ENCODE data around the gene ATG7. TPM values are rescaled to one million over a fixed set of nuclear protein-coding genes. Genes with fewer than 3 reads are reported as not detected.

The ATG7 gene
- total RNA-seq, 4 donors from 2014 or later: 20.6 to 50.4 (median 39.9) TPM

DNA sequence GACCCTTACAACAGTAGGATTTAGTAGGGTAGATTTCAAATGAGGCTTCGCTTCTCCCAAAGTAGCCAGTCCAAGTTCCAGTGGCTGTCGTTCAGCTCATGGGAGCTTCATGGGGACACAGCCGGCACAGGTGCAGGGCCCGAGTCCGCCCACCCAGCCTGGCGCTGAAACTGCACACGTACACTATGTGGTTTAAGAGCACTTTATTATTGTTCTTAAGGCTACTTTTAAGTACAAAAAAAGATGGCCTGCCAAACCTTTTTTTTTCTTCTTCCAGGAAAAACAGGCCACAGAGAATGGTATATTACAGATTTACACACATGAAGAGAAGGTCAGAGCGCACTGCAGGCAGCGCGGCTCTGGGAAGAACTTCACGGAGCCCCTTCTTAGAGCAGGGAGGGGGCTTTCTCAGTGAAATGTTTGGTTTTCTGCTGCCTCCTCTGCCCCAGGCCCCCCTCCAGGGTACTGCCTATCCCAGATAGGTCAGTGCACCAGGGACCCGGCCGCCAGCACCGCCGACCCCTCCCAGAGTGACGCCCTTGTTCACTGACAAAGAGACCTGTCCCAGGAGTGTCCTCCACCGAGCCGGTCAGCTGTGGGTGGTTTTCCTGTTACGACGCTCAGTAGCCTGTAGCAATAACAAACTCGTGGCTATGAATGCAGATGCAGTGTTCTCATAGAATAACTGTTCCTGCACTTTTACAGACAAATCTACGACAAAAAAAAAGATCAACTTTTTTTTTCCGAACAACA, 283.9 kb downstream of the ATG7 start:
- Histone ChIP-seq H3K4me1 (peaks cover 61 to 85% (median 76%) of the 10 kb centered on the region in 4 donors), H3K27ac (replicated peaks in 1 of 4) (peak overlapping the region in 3 of 4 donors; percentile 10 to 66 (median 42)), H3K9me3 (no peaks in the 10 kb centered on the region), H3K36me3 (peaks cover 6 to 53% (median 24%) of the 10 kb centered on the region in 4 donors), H3K4me3 (no peak overlapping the region), H3K27me3 (no peaks in the 10 kb centered on the region)
- intact Hi-C loops (cut with DNase I): no loop called here
- TF ChIP-seq POLR2A (IDR thresholded peaks at IDR 0.05; ENCODE audit: low read depth) (no peak), EP300 (IDR thresholded peaks at IDR 0.05) (no peak), POLR2AphosphoS5 (IDR thresholded peaks at IDR 0.05) (no peak)
- TF ChIP-seq, protein P1, sequence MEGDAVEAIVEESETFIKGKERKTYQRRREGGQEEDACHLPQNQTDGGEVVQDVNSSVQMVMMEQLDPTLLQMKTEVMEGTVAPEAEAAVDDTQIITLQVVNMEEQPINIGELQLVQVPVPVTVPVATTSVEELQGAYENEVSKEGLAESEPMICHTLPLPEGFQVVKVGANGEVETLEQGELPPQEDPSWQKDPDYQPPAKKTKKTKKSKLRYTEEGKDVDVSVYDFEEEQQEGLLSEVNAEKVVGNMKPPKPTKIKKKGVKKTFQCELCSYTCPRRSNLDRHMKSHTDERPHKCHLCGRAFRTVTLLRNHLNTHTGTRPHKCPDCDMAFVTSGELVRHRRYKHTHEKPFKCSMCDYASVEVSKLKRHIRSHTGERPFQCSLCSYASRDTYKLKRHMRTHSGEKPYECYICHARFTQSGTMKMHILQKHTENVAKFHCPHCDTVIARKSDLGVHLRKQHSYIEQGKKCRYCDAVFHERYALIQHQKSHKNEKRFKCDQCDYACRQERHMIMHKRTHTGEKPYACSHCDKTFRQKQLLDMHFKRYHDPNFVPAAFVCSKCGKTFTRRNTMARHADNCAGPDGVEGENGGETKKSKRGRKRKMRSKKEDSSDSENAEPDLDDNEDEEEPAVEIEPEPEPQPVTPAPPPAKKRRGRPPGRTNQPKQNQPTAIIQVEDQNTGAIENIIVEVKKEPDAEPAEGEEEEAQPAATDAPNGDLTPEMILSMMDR (IDR thresholded peaks at IDR 0.05): no peak
- DNase-seq (ENCODE audit: extremely low spot score): no peak
- 82% methylated on average over 22 of the region's 23 CpGs for WGBS

DNA sequence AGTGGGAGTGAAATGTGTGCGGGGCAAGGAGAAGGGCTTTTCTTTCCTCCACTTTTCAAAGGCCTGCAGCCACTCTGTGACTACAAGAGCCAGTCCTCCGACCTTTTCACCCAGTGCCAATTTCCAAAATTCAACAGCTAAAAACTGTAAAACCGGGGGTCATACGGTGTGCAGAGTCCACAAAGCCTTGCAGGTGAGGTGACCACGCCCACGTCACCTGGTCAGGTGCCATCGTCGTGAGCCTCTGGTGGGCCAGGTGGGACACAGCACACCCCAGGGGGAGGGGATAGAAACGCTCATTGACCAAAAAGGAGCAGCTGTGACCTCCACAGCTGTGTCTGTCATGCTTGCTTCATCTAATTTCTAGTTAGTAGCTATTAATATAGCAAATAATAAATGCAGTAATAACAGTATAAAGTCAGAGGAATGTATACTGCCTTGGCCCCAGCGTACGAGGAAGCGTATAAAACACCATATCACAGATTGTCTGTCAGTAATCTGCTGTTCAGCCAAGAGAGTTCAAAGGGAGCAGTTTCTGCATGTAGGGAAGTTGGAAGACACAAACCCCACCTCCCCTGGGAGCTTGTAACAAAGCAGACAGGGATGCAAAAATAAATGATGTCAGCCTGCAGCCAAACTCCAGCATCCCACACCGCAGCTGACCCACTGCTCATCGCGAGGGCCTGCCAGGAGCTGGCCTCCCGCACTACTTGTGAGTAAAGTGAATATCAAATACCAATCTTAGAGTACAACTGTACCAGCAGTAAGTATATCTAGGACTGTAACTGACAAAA, 284.9 kb downstream of the ATG7 start:
- Histone ChIP-seq H3K27me3 (no peaks in the 10 kb centered on the region), H3K4me1 (peaks cover 71 to 95% (median 86%) of the 10 kb centered on the region in 4 donors), H3K4me3 (no peak overlapping the region), H3K27ac (replicated peaks in 1 of 4) (peak overlapping the region; percentile 18 to 70 (median 50)), H3K36me3 (peaks cover 6 to 55% (median 26%) of the 10 kb centered on the region in 4 donors), H3K9me3 (no peaks in the 10 kb centered on the region)
- intact Hi-C loops (cut with DNase I): no loop called here
- no peak for DNase-seq (ENCODE audit: extremely low spot score)
- TF ChIP-seq, protein P1 (IDR thresholded peaks at IDR 0.05): no peak
- TF ChIP-seq POLR2AphosphoS5 (IDR thresholded peaks at IDR 0.05): peak in 1 of 2 donors; percentile 31
- WGBS: 44% methylated on average over 16 of the region's 16 CpGs

DNA sequence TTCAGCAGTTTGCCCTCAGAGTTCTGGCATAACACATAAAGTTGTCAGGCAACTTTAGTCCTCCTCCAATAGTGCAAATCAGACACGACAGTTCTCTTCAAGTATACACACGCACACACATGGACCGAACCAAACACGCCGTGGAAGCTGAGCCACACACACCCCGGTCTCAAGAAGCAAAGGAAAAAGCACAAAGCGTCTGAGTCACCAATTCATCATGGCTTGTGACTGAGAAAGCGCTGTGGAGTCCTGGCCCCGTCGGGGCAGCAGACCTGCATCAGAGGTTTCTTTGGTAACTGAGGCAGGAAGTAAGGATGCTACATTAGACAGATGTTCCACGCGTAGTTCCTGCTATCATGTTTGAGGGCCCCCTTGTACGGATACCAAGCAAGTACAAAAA, 285.8 kb downstream of the ATG7 start:
- no peak for DNase-seq (ENCODE audit: extremely low spot score)
- WGBS: 72% methylated on average over 13 of the region's 13 CpGs
- Histone ChIP-seq H3K9me3 (no peaks in the 10 kb centered on the region), H3K4me3 (no peak overlapping the region), H3K27ac (replicated peaks in 1 of 4) (peak overlapping the region in 3 of 4 donors; percentile 18 to 70 (median 47)), H3K4me1 (peaks cover 80 to 99% (median 94%) of the 10 kb centered on the region in 4 donors), H3K36me3 (peaks cover 6 to 60% (median 35%) of the 10 kb centered on the region in 4 donors), H3K27me3 (no peaks in the 10 kb centered on the region)
- intact Hi-C loops (cut with DNase I): no loop called here
- no peak for TF ChIP-seq POLR2A (IDR thresholded peaks at IDR 0.05; ENCODE audit: low read depth)
- TF ChIP-seq EP300 (IDR thresholded peaks at IDR 0.05): no peak

DNA sequence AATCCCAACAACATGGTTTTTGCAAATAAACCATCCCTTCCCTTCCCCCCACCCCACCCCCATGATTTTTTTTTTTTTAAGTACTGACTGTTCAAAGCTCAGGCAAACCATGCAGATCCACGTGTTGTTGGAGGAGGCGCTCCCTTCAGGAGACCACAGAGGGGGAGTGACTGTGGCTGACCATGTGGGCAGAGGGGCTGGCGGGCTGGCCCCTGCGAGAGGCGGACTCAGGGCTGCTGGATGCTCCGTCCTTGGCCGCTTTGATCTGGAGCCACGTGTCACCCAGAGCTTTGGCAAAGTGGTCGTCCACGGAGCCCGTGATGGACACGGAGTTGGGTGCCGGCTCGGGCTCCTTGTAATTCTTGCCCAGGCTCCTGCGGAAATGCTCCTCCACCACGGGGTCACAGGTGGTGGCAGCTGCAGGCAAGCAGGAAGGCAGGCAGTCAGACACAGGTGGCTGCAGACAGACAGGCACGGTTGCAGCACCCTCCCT, 286.3 kb downstream of the ATG7 start:
- peak in 1 of 2 donors; percentile 3 for TF ChIP-seq POLR2AphosphoS5 (IDR thresholded peaks at IDR 0.05)
- no peak for TF ChIP-seq POLR2A (IDR thresholded peaks at IDR 0.05; ENCODE audit: low read depth)
- Histone ChIP-seq H3K9me3 (no peaks in the 10 kb centered on the region), H3K4me1 (peaks cover 85 to 98% (median 91%) of the 10 kb centered on the region in 4 donors), H3K27ac (replicated peaks in 1 of 4) (peak overlapping the region in 3 of 4 donors; percentile 18 to 70 (median 47)), H3K4me3 (no peak overlapping the region), H3K27me3 (no peaks in the 10 kb centered on the region), H3K36me3 (peaks cover 6 to 61% (median 40%) of the 10 kb centered on the region in 4 donors)
- intact Hi-C loops (cut with DNase I): no loop called here
- no peak for DNase-seq (ENCODE audit: extremely low spot score)
- 87% methylated on average over 9 of the region's 17 CpGs for WGBS

DNA sequence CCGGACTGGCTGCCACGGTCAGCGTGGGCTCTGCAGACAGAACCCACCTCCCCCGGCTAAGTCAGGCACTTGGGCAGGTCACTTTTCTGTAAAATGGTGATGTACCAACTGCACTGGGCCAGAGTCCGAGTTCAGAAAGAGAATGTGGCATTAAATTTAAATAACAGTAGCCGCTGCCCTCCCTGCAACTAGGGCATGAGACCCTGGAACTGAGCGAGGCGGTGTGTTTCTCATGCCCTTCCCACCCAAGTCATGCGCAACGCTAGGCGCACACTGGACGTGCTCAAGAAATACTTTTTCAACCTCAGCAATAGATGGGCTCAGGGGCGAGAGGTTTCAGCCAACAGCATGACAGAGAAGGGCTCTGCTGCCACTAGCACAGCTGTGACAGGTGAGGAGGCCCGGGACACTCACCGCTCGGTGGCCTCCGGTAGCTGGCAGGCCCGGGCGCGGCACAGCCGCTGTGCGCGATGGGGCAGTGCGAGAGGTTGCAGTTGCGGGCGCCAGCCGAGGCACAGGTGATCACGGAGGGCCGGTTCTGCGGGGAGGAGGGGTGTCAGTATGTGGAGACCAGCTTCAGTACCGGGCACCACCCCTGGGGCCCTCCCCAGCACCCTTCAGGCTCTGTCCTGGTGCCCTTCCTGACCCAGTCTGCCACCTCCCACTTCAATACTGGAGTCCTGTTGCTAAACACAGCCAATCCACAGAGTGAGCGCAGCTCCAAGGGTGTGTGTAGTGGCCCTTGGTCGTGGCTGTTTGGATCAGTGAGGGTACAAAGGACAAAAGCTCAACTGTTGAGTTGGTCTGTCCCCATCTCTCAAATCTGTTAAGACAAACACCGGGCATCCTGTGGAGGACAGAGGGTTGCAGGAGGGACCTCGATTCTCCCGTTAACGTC, 287.0 kb downstream of the ATG7 start:
- 79% methylated on average over 12 of the region's 37 CpGs for WGBS
- peak overlapping the region; percentile 32 to 70 (median 48) for H3K27ac ChIP-seq (replicated peaks in 1 of 4)

More for the DNA sequence above, 287.0 kb downstream of the ATG7 start:
- no peaks in the 10 kb centered on the region for H3K27me3 ChIP-seq
- intact Hi-C loops (cut with DNase I): no loop called here
- DNase-seq (ENCODE audit: extremely low spot score): no peak
- peaks cover 6 to 63% (median 46%) of the 10 kb centered on the region in 4 donors for H3K36me3 ChIP-seq
- TF ChIP-seq POLR2A (IDR thresholded peaks at IDR 0.05; ENCODE audit: low read depth) (no peak), EP300 (IDR thresholded peaks at IDR 0.05) (no peak), POLR2AphosphoS5 (IDR thresholded peaks at IDR 0.05) (no peak)
- TF ChIP-seq, protein P1 (IDR thresholded peaks at IDR 0.05): no peak
- peaks cover 81 to 93% (median 88%) of the 10 kb centered on the region in 4 donors for H3K4me1 ChIP-seq
- H3K4me3 ChIP-seq: no peak overlapping the region
- no peaks in the 10 kb centered on the region for H3K9me3 ChIP-seq
